Lower leg skin (tissue), 4 donors: ENCODE measurements around the gene PTHLH. TPM values are rescaled to one million over a fixed set of nuclear protein-coding genes. Genes with fewer than 3 reads are reported as not detected.

Experiments used
- total RNA-seq, 4 donors: library from RNA; depleted of rRNA; stranded (reverse); fragments of >200 nt; gene quantifications; one replicate each; pipeline ENCODE4 v1.1.0, GENCODE V29; 2016

PTHLH gene
- total RNA-seq, 4 donors from 2014 or later: 1.4 to 3.0 (median 2.1) TPM

Other genes with a start within 250 kb of the PTHLH start
- gene KLHL42, start 192.5 kb downstream of the PTHLH start, total RNA-seq: 10 to 100 TPM; 12.0 to 21.7 (median 19.8) TPM
- not detected for gene MANSC4, start 192.5 kb downstream of the PTHLH start, total RNA-seq
- 10 to 100 TPM; 13.8 to 31.0 (median 23.3) TPM for gene CCDC91, start 217.7 kb upstream of the PTHLH start, total RNA-seq